NCI-H2171 treated with DMSO at 0.1 percent for 48 hours (cell line): Measurements from ENCODE around the gene EHD2.
"Not testable (repeated sequence)": the region's sequence is repeated elsewhere in the genome, so short reads cannot be mapped to it uniquely, and the experiment has no call there.

ENCODE experiments used
- DNase-seq: peaks from one replicate; lab custom pipeline; 2025; lab: John Stamatoyannopoulos, UW

EHD2 gene

DNA sequence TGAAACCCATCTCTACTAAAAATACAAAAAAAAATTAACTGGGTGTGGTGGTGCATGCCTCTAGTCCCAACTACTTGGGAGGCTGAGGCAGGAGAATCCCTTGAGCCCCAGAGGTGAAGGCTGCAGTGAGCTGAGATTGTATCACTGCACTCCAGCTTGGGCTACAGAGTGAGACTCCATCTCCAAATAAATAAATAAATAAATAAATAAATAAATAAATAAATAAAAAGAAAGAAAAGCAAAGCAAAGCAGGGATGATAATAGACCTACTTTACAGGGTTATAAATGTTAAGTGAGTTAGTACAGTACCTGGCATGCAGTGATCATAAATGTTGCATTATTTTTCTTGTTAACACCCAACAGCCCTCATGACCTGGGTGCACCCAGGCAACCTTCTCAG is 1.6 kb downstream of the EHD2 start:
- DNase-seq, result not testable (repeated sequence)

DNA sequence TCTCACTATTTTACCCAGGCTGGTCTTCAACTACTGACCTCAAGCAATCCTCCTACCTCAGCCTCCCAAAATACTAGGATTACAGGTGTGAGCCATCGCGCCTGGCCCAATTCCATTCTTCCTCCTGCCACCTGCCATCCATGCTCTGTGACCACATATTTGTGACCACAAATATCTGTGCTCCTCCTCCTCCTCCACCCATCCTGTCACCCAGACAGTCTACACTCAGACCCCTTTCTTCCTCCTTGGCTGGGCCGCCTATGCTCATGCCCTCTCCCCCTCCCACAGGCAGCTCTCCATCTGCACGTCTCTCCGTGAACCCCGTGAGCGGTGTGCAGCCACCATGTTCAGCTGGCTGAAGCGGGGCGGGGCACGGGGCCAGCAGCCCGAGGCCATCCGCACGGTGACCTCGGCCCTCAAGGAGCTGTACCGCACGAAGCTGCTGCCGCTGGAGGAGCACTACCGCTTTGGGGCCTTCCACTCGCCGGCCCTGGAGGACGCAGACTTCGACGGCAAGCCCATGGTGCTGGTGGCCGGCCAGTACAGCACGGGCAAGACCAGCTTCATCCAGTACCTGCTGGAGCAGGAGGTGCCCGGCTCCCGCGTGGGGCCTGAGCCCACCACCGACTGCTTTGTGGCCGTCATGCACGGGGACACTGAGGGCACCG is 3.2 kb downstream of the EHD2 start:
- no peak for DNase-seq

DNA sequence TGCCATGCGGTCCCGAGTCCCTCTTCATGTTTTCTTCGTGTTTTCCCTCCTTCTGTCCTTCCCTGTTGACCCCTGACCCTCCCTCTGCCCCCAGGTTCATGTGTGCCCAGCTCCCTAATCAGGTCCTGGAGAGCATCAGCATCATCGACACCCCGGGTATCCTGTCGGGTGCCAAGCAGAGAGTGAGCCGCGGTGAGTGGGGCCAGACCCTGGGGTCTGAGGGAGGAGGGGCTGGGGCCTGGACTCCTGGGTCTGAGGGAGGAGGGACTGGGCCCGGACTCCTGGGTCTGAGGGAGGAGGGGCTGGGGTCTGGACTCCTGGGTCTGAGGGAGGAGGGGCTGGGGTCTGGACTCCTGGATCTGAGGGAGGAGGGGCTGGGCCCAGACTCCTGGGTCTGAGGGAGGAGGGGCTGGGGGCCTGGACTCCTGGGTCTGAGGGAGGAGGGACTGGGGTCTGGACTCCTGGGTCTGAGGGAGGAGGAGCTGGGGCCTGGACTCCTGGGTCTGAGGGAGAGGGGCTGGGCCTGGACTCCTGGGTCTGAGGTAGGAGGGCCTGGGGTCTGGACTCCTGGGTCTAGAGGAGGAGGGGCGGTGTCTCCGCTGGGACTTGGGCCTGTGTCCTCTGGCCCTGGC is 5.3 kb downstream of the EHD2 start:
- not testable (repeated sequence) for DNase-seq

DNA sequence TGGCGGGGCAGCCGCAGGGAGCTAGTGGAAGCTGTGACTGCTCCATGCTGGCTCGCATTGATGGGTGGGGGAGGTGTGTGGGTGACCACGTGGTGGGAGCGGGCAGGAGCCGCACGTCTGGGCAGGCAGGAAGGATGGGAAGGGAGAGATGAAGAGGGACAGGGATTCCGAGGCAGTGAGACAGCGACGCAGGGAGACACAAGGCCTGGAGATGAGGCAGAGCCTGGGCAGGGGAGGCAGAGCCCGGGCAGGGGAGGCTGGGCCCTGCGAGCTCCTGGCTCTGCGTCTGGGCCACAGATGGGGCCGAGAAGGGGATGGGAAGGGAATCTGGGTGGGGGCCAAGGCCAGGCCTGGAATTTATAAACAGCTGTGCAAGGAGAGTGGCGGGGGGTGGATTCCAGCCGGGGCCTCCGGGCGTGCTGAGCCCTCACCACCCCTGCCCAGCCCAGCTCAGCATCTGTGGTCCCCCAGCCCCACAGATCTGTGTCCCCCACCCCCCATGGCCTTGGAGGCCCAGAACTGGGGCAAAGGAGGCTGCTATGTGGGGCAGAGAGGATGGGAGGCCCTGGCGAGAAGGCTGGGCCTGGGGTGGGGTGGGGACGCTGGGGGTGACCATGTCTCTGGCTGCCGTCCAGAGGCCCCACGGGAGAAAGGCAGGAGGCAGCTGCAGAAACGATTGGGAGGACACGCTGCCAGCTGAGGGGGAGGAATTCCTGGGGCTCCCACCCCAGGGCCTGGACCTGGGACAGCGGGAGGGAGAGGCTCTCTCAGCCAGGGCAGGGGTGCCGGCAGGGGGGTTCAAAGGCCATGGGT is 6.0 kb downstream of the EHD2 start:
- DNase-seq, result peak; percentile 83

DNA sequence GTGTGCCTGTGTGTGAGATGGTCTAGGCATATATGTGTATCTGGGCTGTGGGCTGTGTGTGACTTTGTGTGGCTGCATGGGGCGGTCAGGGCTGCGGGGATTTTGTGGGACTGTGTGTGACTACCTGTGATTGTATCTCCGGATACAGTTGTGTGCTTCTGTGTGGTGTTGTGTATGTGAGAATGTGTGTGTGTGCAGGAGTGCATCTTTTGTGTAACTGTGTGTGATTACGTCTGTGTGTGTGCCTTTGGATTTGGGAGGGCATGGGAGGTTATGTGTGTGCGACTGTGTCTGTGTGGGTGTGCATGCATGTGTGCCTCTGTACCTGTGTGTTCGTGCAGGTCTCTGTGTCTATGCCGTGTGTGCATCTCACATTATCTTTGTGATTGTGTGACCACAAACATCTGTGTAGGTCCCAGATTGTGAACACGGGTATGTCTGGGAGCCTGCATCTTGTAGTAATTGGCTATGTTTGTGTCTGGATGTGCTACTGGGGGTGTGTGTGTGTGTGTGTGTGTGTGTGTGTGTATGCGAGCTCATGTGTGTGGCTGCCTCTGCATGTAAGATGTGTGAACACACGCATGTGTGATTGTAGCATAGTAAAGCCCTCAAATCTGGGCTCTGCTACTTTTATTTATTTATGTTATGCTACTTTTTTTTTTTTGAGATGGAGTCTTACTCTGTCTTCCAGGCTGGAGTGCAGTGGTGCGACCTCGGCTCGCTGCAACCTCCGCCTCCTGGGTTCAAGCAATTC is 7.6 kb downstream of the EHD2 start:
- no peak for DNase-seq

DNA sequence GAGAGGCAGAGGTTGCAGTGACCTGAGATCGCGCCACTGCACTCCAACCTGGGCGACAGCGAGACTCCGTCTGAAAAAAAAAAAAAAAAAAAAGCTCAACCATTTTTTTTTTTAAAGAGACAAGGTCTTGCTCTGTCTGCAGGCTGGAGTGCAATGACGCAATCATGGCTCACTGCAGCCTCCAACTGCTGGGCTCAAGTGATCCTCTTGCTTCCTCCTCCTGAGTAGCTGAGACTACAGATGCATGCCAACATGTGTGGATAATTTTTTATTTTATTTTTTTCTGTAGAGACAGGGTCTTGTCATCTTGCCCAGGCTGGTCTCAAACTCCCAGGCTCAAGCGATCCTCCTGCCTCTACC is 10.3 kb downstream of the EHD2 start:
- DNase-seq, result peak; percentile 66

DNA sequence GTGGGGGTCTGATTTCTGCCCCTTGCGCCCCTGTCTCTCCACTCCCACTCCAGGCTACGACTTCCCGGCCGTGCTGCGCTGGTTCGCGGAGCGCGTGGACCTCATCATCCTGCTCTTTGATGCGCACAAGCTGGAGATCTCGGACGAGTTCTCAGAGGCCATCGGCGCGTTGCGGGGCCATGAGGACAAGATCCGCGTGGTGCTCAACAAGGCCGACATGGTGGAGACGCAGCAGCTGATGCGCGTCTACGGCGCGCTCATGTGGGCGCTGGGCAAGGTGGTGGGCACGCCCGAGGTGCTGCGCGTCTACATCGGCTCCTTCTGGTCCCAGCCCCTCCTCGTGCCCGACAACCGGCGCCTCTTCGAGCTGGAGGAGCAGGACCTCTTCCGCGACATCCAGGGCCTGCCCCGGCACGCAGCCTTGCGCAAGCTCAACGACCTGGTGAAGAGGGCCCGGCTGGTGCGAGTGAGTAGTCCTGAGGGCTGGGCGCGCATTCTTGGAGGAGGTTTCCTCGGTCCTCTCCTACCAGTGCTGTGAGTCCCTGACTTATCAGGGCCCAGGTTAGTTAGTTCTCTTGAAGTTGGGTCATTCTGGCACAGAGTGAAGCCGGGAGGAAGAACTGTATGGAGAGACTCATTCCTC is 12.7 kb downstream of the EHD2 start:
- no peak for DNase-seq

DNA sequence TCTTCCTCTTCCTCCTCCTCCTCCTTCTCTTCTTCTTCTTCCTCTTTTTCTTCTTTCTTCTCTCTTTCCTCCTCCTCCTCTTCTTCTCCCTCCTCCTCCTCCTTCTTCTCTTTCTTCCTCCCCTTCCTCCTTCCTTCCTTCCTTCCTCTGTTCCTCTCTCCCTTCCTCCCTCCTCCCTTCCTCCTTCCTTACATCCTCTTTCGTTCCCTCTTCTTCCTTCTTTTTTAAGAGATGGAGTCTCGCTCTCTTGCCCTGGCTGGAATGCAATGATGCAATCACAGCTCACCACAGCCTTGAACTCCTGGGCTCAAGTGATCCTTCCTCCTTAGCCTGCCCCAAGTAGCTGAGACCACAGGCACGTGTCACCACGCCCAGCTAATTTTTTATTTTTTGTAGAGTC is 13.2 kb downstream of the EHD2 start:
- no peak for DNase-seq

DNA sequence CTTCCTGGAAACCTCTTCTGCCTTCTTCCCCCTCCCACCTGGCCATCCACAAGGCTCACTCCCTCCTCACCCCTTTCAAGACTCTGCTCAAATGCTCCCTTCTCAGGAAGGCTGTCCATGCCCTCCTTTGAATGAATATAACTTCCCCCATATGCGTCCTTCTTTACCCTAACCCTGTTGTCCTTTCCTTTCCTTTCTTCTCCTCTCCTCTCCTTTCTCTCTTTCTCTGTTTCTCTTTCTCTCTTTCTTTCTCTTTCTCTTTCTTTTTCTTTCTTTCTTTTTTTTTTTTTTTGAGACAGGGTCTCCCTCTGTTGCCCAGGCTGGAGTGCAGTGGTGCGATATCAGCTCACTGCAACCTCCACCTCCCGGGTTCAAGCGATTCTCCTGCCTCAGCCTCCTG is 15.1 kb downstream of the EHD2 start:
- DNase-seq, result not testable (repeated sequence)

DNA sequence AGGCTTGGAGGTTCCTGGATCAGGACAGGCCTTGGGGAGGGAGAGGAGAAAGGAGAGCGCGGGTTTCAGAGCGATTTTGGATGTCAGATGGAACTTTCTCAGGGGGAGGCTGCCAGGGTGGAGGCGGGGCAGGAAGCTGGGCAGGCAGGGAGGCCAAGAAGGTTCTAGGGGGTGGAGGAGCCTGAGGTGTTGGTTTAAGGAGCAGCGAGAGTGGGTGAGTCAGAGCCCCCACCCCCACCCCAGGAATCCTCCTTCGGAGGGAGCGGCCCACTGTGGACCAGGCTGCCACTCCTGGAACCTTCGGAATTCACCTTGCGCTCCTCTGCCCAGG is 16.2 kb downstream of the EHD2 start:
- no peak for DNase-seq

DNA sequence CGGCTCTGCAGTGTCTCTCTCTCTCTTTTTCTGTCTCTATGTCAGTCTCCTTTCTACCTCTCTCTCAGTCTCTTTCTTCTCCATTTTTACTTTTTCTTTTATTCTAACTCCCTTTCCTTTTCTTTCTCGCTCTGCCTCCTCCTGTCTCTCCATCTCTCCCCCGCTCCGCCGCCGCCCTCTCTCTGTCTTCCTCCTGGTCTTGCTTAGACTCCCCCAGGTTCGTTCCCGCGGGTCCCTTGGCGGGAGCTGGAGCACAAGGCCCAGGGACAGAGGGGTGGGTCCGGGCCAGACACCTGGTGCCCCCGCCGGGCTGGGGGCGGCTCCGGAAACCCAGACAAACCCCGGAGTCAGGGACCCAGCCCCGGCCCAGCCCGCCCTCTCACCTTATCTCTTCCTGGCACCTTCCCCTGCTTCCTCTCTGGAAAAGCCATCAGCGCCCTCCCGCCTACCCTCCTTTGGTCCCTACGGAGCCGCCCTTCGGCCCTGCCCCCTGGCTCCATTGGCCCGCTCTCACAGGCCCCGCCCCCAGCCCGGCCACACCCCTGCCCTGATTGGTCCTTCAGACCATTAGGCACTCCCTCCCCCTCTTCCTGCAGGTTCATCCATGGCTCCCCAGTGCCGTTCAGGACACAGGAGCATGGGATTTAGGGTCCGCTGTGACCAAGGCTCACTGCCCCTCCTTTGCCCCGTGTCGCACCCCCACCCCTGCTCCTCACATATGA is 16.7 kb downstream of the EHD2 start:
- DNase-seq, result peak; percentile 53

DNA sequence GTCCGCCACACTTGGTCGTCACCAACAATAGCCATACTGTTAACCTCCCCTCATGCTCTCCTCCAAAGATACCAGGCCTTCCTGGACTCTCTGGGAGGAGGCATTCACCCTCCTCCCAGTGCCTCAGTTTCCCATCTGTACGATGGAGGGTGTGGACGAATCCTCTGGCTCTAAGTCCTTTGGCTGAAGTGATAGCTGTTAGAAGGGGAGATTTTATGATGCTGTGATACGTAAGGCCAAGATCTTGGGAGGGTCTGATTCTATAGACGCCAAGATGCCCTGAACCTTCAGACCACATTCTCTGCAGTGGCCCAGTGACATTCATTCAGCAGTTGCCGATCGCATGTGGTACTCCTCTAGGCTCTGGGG is 17.3 kb downstream of the EHD2 start:
- no peak for DNase-seq

DNA sequence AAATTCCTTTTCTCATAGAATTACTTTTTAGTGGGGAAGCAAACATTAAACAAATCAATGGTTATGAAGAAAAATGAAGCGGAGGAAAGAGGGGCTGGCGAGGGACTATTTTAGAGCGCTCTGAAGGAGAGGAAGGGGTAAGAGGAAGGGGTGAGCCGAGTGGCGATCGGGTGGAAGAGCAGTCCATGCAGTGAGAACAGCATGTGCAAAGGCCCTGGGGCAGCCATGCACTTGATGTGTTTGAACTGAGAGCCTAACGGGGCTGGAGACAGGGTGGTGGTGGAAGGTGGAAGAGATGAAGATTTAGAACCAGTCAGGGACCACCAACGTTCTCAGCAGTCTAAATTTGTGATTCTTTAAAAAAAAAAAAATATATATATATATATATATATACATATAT is 17.7 kb downstream of the EHD2 start:
- no peak for DNase-seq

DNA sequence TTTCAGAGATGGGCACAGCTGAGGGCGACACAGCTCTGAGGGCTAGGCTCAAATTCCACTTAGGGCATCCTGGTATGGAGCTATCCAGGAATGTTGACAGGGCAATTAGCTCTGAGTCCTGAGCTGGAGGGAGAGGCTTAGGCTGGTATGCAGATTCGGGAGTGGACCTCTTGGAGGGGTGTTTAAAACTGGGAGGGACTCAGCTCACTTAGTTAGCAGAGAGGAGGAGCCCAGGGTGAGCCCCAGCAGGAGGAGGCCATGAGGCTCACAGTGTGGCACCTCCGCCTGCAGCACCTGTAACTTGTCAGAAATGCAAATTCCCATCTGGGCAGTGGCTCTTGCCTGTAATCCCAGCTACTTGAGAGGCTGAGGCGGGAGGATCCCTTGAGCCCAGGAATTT is 21.9 kb downstream of the EHD2 start:
- DNase-seq, result no peak

DNA sequence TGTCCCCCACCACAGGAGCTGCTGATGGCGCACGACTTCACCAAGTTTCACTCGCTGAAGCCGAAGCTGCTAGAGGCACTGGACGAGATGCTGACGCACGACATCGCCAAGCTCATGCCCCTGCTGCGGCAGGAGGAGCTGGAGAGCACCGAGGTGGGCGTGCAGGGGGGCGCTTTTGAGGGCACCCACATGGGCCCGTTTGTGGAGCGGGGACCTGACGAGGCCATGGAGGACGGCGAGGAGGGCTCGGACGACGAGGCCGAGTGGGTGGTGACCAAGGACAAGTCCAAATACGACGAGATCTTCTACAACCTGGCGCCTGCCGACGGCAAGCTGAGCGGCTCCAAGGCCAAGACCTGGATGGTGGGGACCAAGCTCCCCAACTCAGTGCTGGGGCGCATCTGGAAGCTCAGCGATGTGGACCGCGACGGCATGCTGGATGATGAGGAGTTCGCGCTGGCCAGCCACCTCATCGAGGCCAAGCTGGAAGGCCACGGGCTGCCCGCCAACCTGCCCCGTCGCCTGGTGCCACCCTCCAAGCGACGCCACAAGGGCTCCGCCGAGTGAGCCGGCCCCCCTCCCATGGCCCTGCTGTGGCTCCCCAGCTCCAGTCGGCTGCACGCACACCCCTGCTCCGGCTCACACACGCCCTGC is 27.8 kb downstream of the EHD2 start:
- DNase-seq, result no peak

DNA sequence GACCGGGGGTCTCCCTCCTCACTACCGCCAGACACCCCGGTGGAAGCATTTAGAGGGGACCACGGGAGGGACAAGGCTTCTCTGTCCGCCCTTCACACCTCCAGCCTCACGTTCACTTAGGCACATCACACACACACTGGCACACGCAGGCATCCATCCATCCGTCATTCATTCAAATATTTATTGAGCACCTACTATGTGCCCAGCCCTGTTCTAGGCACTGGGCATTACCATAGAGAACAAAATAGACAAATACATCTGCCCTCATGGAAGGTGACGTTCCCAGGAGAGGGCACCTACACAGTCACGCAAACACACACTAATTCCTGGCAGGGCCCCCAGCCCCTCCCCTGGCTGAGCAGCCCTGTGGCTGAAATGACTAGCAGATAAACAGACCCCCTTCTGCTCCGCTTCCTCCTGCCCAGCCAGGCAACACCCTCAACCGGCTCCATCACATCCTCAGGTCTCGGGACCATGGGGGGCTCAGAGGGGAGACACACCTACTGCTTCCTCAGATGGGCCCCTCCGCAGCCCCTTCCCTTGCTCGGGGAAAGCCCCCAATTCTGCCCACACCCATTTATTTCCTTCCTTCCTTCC is 28.4 kb downstream of the EHD2 start:
- DNase-seq, result no peak

DNA sequence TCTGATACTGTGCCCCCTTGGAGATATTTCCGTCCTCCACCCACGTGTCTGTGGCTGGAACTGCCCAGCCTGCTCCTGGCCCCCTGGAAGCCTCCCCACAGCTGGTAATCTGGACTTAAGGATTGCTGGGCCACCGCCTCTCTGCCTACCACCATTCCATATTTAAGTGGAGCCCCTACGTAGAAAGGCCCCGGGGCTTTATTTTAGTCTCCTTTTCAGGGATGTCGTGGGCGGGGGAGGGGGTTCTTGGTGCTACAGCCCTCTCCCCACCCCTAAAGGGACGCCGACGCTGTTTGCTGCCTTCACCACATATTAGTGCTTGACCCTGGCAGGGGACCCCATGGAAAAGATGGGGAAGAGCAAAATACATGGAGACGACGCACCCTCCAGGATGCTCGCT is 29.4 kb downstream of the EHD2 start:
- no peak for DNase-seq

DNA sequence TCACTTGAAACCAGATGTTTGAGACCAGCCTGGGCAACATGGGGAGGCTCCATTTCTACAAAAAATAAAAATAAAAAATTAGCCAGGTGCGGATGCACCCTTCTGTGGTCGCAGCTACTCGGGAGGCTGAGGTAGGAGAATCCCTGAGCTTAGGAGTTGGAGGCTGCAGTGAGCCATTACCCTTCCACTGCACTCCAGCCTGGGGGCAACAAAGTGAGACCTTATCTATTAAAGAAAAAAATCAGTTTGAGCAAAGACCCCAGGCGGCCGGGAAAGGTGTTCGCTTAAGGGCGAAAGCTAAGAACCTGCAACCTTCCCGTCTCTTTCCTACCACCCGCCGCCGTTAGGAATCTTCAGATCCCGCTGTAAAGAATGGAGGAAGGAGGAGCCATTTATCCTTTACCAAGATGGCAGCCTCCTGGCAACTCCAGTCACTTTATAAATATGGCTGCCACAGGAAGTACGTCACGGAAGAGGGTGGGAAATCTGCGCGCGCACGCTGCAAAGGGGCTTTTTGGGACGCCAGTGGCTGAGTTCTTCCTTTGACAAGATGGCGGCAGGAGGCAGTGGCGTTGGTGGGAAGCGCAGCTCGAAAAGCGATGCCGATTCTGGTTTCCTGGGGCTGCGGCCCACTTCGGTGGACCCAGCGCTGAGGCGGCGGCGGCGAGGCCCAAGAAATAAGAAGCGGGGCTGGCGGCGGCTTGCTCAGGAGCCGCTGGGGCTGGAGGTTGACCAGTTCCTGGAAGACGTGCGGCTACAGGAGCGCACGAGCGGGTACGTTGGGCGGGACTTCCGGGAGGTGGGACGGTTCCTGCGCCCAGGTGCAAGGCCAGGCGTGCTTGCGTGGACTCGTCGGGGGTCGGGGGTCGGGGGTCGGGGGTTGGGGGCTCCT is 32.0 kb downstream of the EHD2 start, which contains the start of gene NOP53:
NOP53 (plus strand) TSS at position 537 of the 892 bp plus-strand sequence; CDS start at position 551, 14 bp downstream.
- DNase-seq, result peak; percentile 98

DNA sequence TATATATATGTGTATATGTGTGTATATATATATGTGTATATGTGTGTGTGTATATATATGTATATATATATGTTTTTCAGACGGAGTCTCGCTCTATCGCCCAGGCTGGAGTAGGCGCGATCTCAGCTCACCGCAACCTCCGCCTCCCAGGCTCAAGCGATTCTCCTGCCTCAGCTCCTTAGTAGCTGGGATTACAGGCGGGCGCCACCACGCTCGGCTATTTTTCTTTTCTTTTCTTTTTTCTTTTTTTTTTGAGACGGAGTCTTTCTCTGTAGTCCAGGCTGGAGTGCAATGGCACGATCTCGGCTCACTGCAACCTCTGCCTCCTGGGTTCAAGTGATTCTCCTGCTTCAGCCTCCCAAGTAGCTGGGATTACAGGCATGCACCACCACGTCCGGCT is 32.9 kb downstream of the EHD2 start:
- not testable (repeated sequence) for DNase-seq
